Endothelial cell of umbilical vein (primary cell): ENCODE measurements around the gene LRP1B. TPM values are rescaled to one million over a fixed set of nuclear protein-coding genes. Genes with fewer than 3 reads are reported as not detected.

Experiments used
- BruUV-seq: library from RNA; stranded (reverse); fragments of 400-500 nt; replicated peaks from 2 replicates; lab custom pipeline; 2021; lab: Mats Ljungman, UMichigan
- CTCF ChIA-PET: fragments of 300-600, 350-600 bp; sonication (Branson Sonifier 250); formaldehyde crosslinking; loops from one replicate; lab custom pipeline; 2021; ENCODE audit warnings: antibody characterized with exemption, inconsistent platforms; lab: Charles Lee
- POLR2A ChIA-PET: fragments of 300-600, 350-600 bp; sonication (Branson Sonifier 250); formaldehyde crosslinking; loops from one replicate; lab custom pipeline; 2021; ENCODE audit warnings: antibody characterized with exemption, inconsistent platforms; lab: Charles Lee
- DNase-seq: peaks from one replicate; pipeline ENCODE4 v3.0.0-alpha.2; 2011; ENCODE audit warnings: low read depth, low spot score
- FAIRE-seq: peaks from 2 replicates; lab custom pipeline; 2011; peaks lifted over from hg19 to GRCh38; lab: Jason Lieb, UNC
- H2AFZ ChIP-seq: 2 replicates; pipeline ENCODE4 v1.6.0; 2012; ENCODE audit warnings: low read depth, low read length, control low read depth, inconsistent platforms
- H3K27ac ChIP-seq: 2 replicates; pipeline ENCODE4 v1.5.1; 2011; ENCODE audit warnings: low read depth, mild to moderate bottlenecking, control low read depth, low read length, moderate library complexity; ENCODE audit not compliant: insufficient read depth
- H3K27me3 ChIP-seq, 2 experiments: 2 replicates each; pipeline versions ENCODE4 v1.6.0 to v1.6.1; 2011; ENCODE audit warnings: low read length in 2 of 2, mixed read lengths in 1 of 2; ENCODE audit not compliant: control insufficient read depth in 2 of 2, insufficient read depth in 2 of 2
- H3K36me3 ChIP-seq, 2 experiments: 2 replicates in 1 of 2; 3 replicates in 1 of 2; pipeline ENCODE4 v1.5.1; 2011; ENCODE audit warnings: low read length in 2 of 2, mild to moderate bottlenecking in 1 of 2, moderate library complexity in 1 of 2; ENCODE audit not compliant: control insufficient read depth in 2 of 2, insufficient read depth in 2 of 2; ENCODE audit errors: extremely low read depth in 1 of 2
- H3K4me1 ChIP-seq: 3 replicates; pipeline ENCODE4 v1.5.1; 2011; ENCODE audit warnings: mild to moderate bottlenecking, low read length; ENCODE audit not compliant: control insufficient read depth, insufficient read depth; ENCODE audit errors: extremely low read depth
- H3K4me2 ChIP-seq: 2 replicates; pipeline ENCODE4 v1.6.1; 2011; ENCODE audit warnings: low read length, control low read depth, mixed read lengths; ENCODE audit not compliant: insufficient read depth
- H3K4me3 ChIP-seq, 3 experiments: fragments of 200-600 bp in 1 of 3; sonication (generic), shearing (Covaris generic) in 1 of 3; replicated peaks in 1 of 3; 2 replicates each; pipeline ENCODE4 v1.5.1; 2011 to 2016; ENCODE audit warnings: control low read depth in 3 of 3, low read length in 3 of 3, mild to moderate bottlenecking in 2 of 3, inconsistent platforms in 1 of 3, low read depth in 1 of 3, moderate library complexity in 1 of 3; ENCODE audit not compliant: insufficient read depth in 1 of 3
- H3K79me2 ChIP-seq: 2 replicates; pipeline ENCODE4 v1.6.0; 2012; ENCODE audit warnings: low read length, inconsistent platforms; ENCODE audit not compliant: control insufficient read depth, insufficient read depth
- H3K9ac ChIP-seq: replicated peaks from 2 replicates; pipeline ENCODE3; 2011; ENCODE audit warnings: low read length, control low read depth; ENCODE audit not compliant: insufficient read depth; ENCODE audit errors: extremely low read depth
- H3K9me1 ChIP-seq: replicated peaks from 3 replicates; pipeline ENCODE4 v1.6.0; 2011; ENCODE audit warnings: mild to moderate bottlenecking, low read length; ENCODE audit not compliant: control insufficient read depth, insufficient read depth; ENCODE audit errors: extremely low read depth
- H3K9me3 ChIP-seq: replicated peaks from 2 replicates; pipeline ENCODE4 v1.5.1; 2012; ENCODE audit warnings: low read length, inconsistent platforms; ENCODE audit not compliant: control insufficient read depth, insufficient read depth
- H4K20me1 ChIP-seq: replicated peaks from 2 replicates; pipeline ENCODE3; 2011; ENCODE audit warnings: mild to moderate bottlenecking, low read length; ENCODE audit not compliant: control insufficient read depth, insufficient read depth; ENCODE audit errors: extremely low read depth
- CTCF ChIP-seq, 2 donors: IDR thresholded peaks; 1 replicate in 1 of 2; 2 replicates in 1 of 2; pipeline ENCODE4 v1.5.1; 2011; ENCODE audit warnings: low read length in 2 of 2, mild to moderate bottlenecking in 2 of 2, moderate library complexity in 2 of 2, control low read depth in 1 of 2, inconsistent platforms in 1 of 2, low read depth in 1 of 2; ENCODE audit not compliant: insufficient read depth in 1 of 2; ENCODE audit errors: extremely low read depth in 1 of 2
- EZH2 ChIP-seq: IDR thresholded peaks from 2 replicates; pipeline ENCODE4 v1.6.1; 2012; ENCODE audit warnings: borderline replicate concordance, low read depth, mild to moderate bottlenecking, moderate library complexity, low read length, inconsistent platforms; ENCODE audit not compliant: severe bottlenecking
- FOS ChIP-seq: IDR thresholded peaks from 2 replicates; pipeline ENCODE4 v1.6.1; 2011; ENCODE audit warnings: mild to moderate bottlenecking, low read length, moderate library complexity, borderline replicate concordance; ENCODE audit not compliant: insufficient read depth
- GATA2 ChIP-seq: IDR thresholded peaks from 2 replicates; pipeline ENCODE4 v1.7.0; 2011; ENCODE audit warnings: low read depth, mild to moderate bottlenecking, moderate library complexity, mixed read lengths, low read length; ENCODE audit not compliant: insufficient read length, insufficient read depth
- JUN ChIP-seq: IDR thresholded peaks from 2 replicates; pipeline ENCODE4 v1.6.1; 2011; ENCODE audit warnings: borderline replicate concordance, low read depth; ENCODE audit not compliant: insufficient read length, insufficient read depth
- MAX ChIP-seq: IDR thresholded peaks from 2 replicates; pipeline ENCODE4 v1.6.1; 2011; ENCODE audit not compliant: insufficient read depth, insufficient read length
- MYC ChIP-seq: IDR thresholded peaks from one replicate; pipeline ENCODE4 v1.6.1; 2011; ENCODE audit warnings: mild to moderate bottlenecking, low read depth, low read length
- POLR2A ChIP-seq: IDR thresholded peaks from 2 replicates; pipeline ENCODE4 v1.6.1; 2012; ENCODE audit warnings: low read depth, mild to moderate bottlenecking, control low read depth, low read length
- POLR2AphosphoS5 ChIP-seq: IDR thresholded peaks from 2 replicates; pipeline ENCODE4 v1.6.1; 2012; ENCODE audit warnings: low read depth, mild to moderate bottlenecking, control low read depth, low read length, moderate library complexity; ENCODE audit not compliant: insufficient read depth
- dilution Hi-C: fragments of 300-500 bp; cut with MboI; formaldehyde crosslinking; loops from one replicate; pipeline ENCODE4 v1.15.0; 2019; ENCODE audit warnings: low sequenced_read_pairs; ENCODE audit not compliant: extremely low pct_ligation_motif_present
- intact Hi-C: fragments of 100-400 bp; cut with micrococcal nuclease; formaldehyde crosslinking; loops from one replicate; pipeline ENCODE4 v1.10.0; 2022
- polyA plus RNA-seq, 4 experiments: library from polyadenylated mRNA; depleted of rRNA in 3 of 4; stranded (reverse) in 3 of 4; unstranded in 1 of 4; fragments of >200 nt; gene quantifications; 2 replicates each; pipeline versions ENCODE4 v1.2.1 to v1.2.3, GENCODE V29; 2011 to 2012; ENCODE audit warnings: missing spikeins in 1 of 4
- total RNA-seq: library from RNA; stranded (reverse); gene quantifications from 2 replicates; pipeline ENCODE4 v1.2.3, GENCODE V29; 2021

LRP1B gene
- total and polyA plus RNA-seq, 2 donors (not counting 3 experiments of a cell fraction or from before 2014, with no cell fraction given): 0.03 to 0.07 TPM

- TF ChIP-seq MAX (no peak), POLR2AphosphoS5 (no peak), FOS (no peak), GATA2 (no peak), POLR2A (no peak), EZH2 (no peak), CTCF (IDR thresholded peaks at IDR 0.05; ENCODE audit: extremely low read depth in 1 of 2, insufficient read depth in 1 of 2, low read depth in 1 of 2, low read length in 2 of 2) (no peak), MYC (no peak), JUN (no peak)
- Histone ChIP-seq H3K79me2 (no peaks in the 10 kb centered on the region), H3K36me3 (no peaks in the 10 kb centered on the region), H3K9me1 (no peaks in the 10 kb centered on the region), H3K9ac (no peak overlapping the region), H4K20me1 (no peaks in the 10 kb centered on the region), H3K27ac (no peak overlapping the region), H3K4me2 (no peak overlapping the region), H3K27me3 (no peaks in the 10 kb centered on the region), H2AFZ (no peak overlapping the region), H3K4me3 (no peak overlapping the region), H3K9me3 (no peaks in the 10 kb centered on the region), H3K4me1 (no peaks in the 10 kb centered on the region)
- BruUV-seq: no TSS peak
- ChIA-PET POLR2A (no interaction called here), CTCF (no interaction called here)
- FAIRE-seq (no peak), DNase-seq (no peak)
- intact Hi-C loops: no loop called here
- dilution Hi-C loops: no loop called here
These were observed 438.0 kb downstream of the LRP1B start for GRCh38 chr2:141692829-141693228.
